ENCODE results near the gene CPSF4L.
"Not testable (repeated sequence)": the region's sequence is repeated elsewhere in the genome, so short reads cannot be mapped to it uniquely, and the experiment has no call there.

Gene CPSF4L
- 0 reads per million in 9 experiments for total RNA-seq

GRCh38 chr17:73261617-73261951 is at the start of gene CPSF4L:
CPSF4L (minus strand) TSS chr17:73261880; CDS start chr17:73261818, 62 bp downstream.
- peak within 1 kb of the TSS in 1 of 2 donors; percentile 34 for H3K27ac Mint-ChIP-seq
- H3K27me3 Mint-ChIP-seq: peaks cover 6 to 35% of the 10 kb centered on the region in 2 donors
- H3K9me3 Mint-ChIP-seq: no peaks in the 10 kb centered on the region
- H3K4me3 Mint-ChIP-seq: no peak within 1 kb of the TSS
- ATAC-seq (replicated peaks) (no peak), DNase-seq (no peak)
- no peaks in the 10 kb centered on the region for H3K4me1 Mint-ChIP-seq (ENCODE audit: low read depth in 2 of 2)
- H3K36me3 Mint-ChIP-seq (ENCODE audit: insufficient read depth): peaks cover 3% of the 10 kb centered on the region

- no peaks in the 10 kb centered on the region for H3K9me3 Mint-ChIP-seq
- DNase-seq: peak in 2 of 3 experiments; percentile 14 to 27
- H3K4me3 Mint-ChIP-seq: peak overlapping the region; percentile 87 to 88
- H3K4me1 Mint-ChIP-seq (ENCODE audit: low read depth in 2 of 2): peaks cover 4 to 11% of the 10 kb centered on the region in 2 donors
- H3K27ac Mint-ChIP-seq: peak overlapping the region; percentile 25 to 59
- H3K27me3 Mint-ChIP-seq: no peaks in the 10 kb centered on the region
- ATAC-seq (replicated peaks): peak; percentile 8
- peaks cover 15% of the 10 kb centered on the region for H3K36me3 Mint-ChIP-seq (ENCODE audit: insufficient read depth)
Measured at GRCh38 chr17:73311428-73311780, 49.7 kb upstream of the CPSF4L start.

GRCh38 chr17:73309727-73310596 is 48.3 kb upstream of the CPSF4L start:
- Mint-ChIP-seq H3K36me3 (ENCODE audit: insufficient read depth) (peaks cover 15% of the 10 kb centered on the region), H3K4me3 (peak overlapping the region; percentile 87 to 88)

GRCh38 chr17:73308959-73309358 is 47.3 kb upstream of the CPSF4L start:
- Mint-ChIP-seq H3K36me3 (ENCODE audit: insufficient read depth) (peaks cover 15% of the 10 kb centered on the region), H3K4me1 (ENCODE audit: low read depth in 2 of 2) (peaks cover 4 to 14% of the 10 kb centered on the region in 2 donors), H3K27me3 (peaks cover 0 to 11% of the 10 kb centered on the region in 2 donors), H3K4me3 (peak overlapping the region in 1 of 2 donors; percentile 88)
- ATAC-seq (replicated peaks); DNase-seq; H3K27ac Mint-ChIP-seq; H3K9me3 Mint-ChIP-seq: not testable (repeated sequence)

More at GRCh38 chr17:73309727-73310596, 48.3 kb upstream of the CPSF4L start:
- Mint-ChIP-seq H3K27me3 (peaks cover 0 to 3% of the 10 kb centered on the region in 2 donors), H3K4me1 (ENCODE audit: low read depth in 2 of 2) (peaks cover 4 to 11% of the 10 kb centered on the region in 2 donors), H3K27ac (peak overlapping the region; percentile 62 to 86), H3K9me3 (no peaks in the 10 kb centered on the region)
- no peak for ATAC-seq (replicated peaks)
- no peak for DNase-seq

GRCh38 chr17:73308017-73308823 is 46.5 kb upstream of the CPSF4L start:
- Mint-ChIP-seq H3K4me3 (no peak overlapping the region), H3K27ac (no peak overlapping the region), H3K36me3 (ENCODE audit: insufficient read depth) (peaks cover 15% of the 10 kb centered on the region), H3K27me3 (peaks cover 0 to 11% of the 10 kb centered on the region in 2 donors), H3K4me1 (ENCODE audit: low read depth in 2 of 2) (peaks cover 4 to 14% of the 10 kb centered on the region in 2 donors), H3K9me3 (no peaks in the 10 kb centered on the region)
- ATAC-seq (replicated peaks): no peak
- DNase-seq: no peak

- peaks cover 4 to 14% of the 10 kb centered on the region in 2 donors for H3K4me1 Mint-ChIP-seq (ENCODE audit: low read depth in 2 of 2)
- ATAC-seq (replicated peaks): no peak
- no peak overlapping the region for H3K4me3 Mint-ChIP-seq
- H3K36me3 Mint-ChIP-seq (ENCODE audit: insufficient read depth): peaks cover 13% of the 10 kb centered on the region
- H3K27me3 Mint-ChIP-seq: peaks cover 0 to 11% of the 10 kb centered on the region in 2 donors
- no peak overlapping the region for H3K27ac Mint-ChIP-seq
- no peaks in the 10 kb centered on the region for H3K9me3 Mint-ChIP-seq
- no peak for DNase-seq
Measured at GRCh38 chr17:73307130-73307529, 45.5 kb upstream of the CPSF4L start.

GRCh38 chr17:73305845-73306836 is 44.5 kb upstream of the CPSF4L start:
- DNase-seq (no peak), ATAC-seq (replicated peaks) (no peak)
- no peak overlapping the region for H3K27ac Mint-ChIP-seq
- H3K36me3 Mint-ChIP-seq (ENCODE audit: insufficient read depth): peaks cover 13% of the 10 kb centered on the region
- H3K4me1 Mint-ChIP-seq (ENCODE audit: low read depth in 2 of 2): peaks cover 4 to 13% of the 10 kb centered on the region in 2 donors
- peaks cover 0 to 11% of the 10 kb centered on the region in 2 donors for H3K27me3 Mint-ChIP-seq
- no peak overlapping the region for H3K4me3 Mint-ChIP-seq
- no peaks in the 10 kb centered on the region for H3K9me3 Mint-ChIP-seq

- ATAC-seq (replicated peaks) (no peak), DNase-seq (no peak)
- peak overlapping the region in 1 of 2 donors; percentile 10 for H3K4me3 Mint-ChIP-seq
- peaks cover 2 to 10% of the 10 kb centered on the region in 2 donors for H3K4me1 Mint-ChIP-seq (ENCODE audit: low read depth in 2 of 2)
- peaks cover 6% of the 10 kb centered on the region for H3K36me3 Mint-ChIP-seq (ENCODE audit: insufficient read depth)
- H3K27me3 Mint-ChIP-seq: peaks cover 0 to 11% of the 10 kb centered on the region in 2 donors
- H3K27ac Mint-ChIP-seq: peak overlapping the region in 1 of 2 donors; percentile 23
- H3K9me3 Mint-ChIP-seq: no peaks in the 10 kb centered on the region
Measured at GRCh38 chr17:73304971-73305812, 43.5 kb upstream of the CPSF4L start.

GRCh38 chr17:73304438-73304837 is 42.8 kb upstream of the CPSF4L start:
- DNase-seq (no peak), ATAC-seq (replicated peaks) (no peak)
- H3K27me3 Mint-ChIP-seq: peaks cover 0 to 11% of the 10 kb centered on the region in 2 donors
- H3K9me3 Mint-ChIP-seq: no peaks in the 10 kb centered on the region
- no peak overlapping the region for H3K4me3 Mint-ChIP-seq
- peaks cover 3% of the 10 kb centered on the region for H3K36me3 Mint-ChIP-seq (ENCODE audit: insufficient read depth)
- H3K27ac Mint-ChIP-seq: peak overlapping the region in 1 of 2 donors; percentile 23
- peaks cover 0 to 5% of the 10 kb centered on the region in 2 donors for H3K4me1 Mint-ChIP-seq (ENCODE audit: low read depth in 2 of 2)

GRCh38 chr17:73302189-73302588 is 40.5 kb upstream of the CPSF4L start:
- peaks cover 0 to 11% of the 10 kb centered on the region in 2 donors for H3K27me3 Mint-ChIP-seq
- H3K4me3 Mint-ChIP-seq: no peak overlapping the region
- DNase-seq: no peak
- peaks cover 0 to 4% of the 10 kb centered on the region in 2 donors for H3K4me1 Mint-ChIP-seq (ENCODE audit: low read depth in 2 of 2)
- no peak for ATAC-seq (replicated peaks)
- no peaks in the 10 kb centered on the region for H3K9me3 Mint-ChIP-seq
- no peak overlapping the region for H3K27ac Mint-ChIP-seq
- no peaks in the 10 kb centered on the region for H3K36me3 Mint-ChIP-seq (ENCODE audit: insufficient read depth)

- Mint-ChIP-seq H3K9me3 (no peaks in the 10 kb centered on the region), H3K4me3 (no peak overlapping the region), H3K27ac (no peak overlapping the region), H3K36me3 (ENCODE audit: insufficient read depth) (no peaks in the 10 kb centered on the region), H3K4me1 (ENCODE audit: low read depth in 2 of 2) (peaks cover 0 to 4% of the 10 kb centered on the region in 2 donors), H3K27me3 (peaks cover 0 to 11% of the 10 kb centered on the region in 2 donors)
- DNase-seq: no peak
- ATAC-seq (replicated peaks): no peak
Measured at GRCh38 chr17:73301369-73301768, 39.7 kb upstream of the CPSF4L start.

GRCh38 chr17:73300392-73300791 is 38.7 kb upstream of the CPSF4L start:
- ATAC-seq (replicated peaks) (no peak), DNase-seq (no peak)
- peaks cover 0 to 11% of the 10 kb centered on the region in 2 donors for H3K27me3 Mint-ChIP-seq
- no peaks in the 10 kb centered on the region for H3K36me3 Mint-ChIP-seq (ENCODE audit: insufficient read depth)
- H3K27ac Mint-ChIP-seq: no peak overlapping the region
- no peak overlapping the region for H3K4me3 Mint-ChIP-seq
- peaks cover 0 to 4% of the 10 kb centered on the region in 2 donors for H3K4me1 Mint-ChIP-seq (ENCODE audit: low read depth in 2 of 2)
- no peaks in the 10 kb centered on the region for H3K9me3 Mint-ChIP-seq
